Lung (tissue), 12 donors: ENCODE measurements around the gene PCDHGA7. TPM values are rescaled to one million over a fixed set of nuclear protein-coding genes. Genes with fewer than 3 reads are reported as not detected.
"Not testable (repeated sequence)": the region's sequence is repeated elsewhere in the genome, so short reads cannot be mapped to it uniquely, and the experiment has no call there.

Source experiments
- ATAC-seq: fragments of 200-7000 bp; cut with Tn5 transposase; one replicate; pipeline ENCODE4 v1.9.1; 2020; ENCODE audit warnings: moderate number of reproducible peaks; ENCODE audit not compliant: insufficient read depth, low FRiP score
- DNase-seq, 3 donors: peaks; one replicate each; pipeline ENCODE4 v3.0.0-alpha.2; 2013 to 2017
- H3K27ac ChIP-seq, 2 donors: one replicate each; pipeline ENCODE4 v1.5.1; 2013; ENCODE audit warnings: mild to moderate bottlenecking in 2 of 2, moderate library complexity in 2 of 2, control low read depth in 1 of 2, inconsistent platforms in 1 of 2, low read depth in 1 of 2, low read length in 1 of 2
- H3K27me3 ChIP-seq, 3 donors: one replicate each; pipeline ENCODE4 v1.5.1; 2013; ENCODE audit warnings: low read length in 2 of 3; ENCODE audit not compliant: control insufficient read depth in 3 of 3, insufficient read depth in 3 of 3
- H3K36me3 ChIP-seq, 4 donors: one replicate each; pipeline ENCODE4 v1.5.1; 2013; ENCODE audit warnings: low read length in 4 of 4, mild to moderate bottlenecking in 1 of 4, moderate library complexity in 1 of 4; ENCODE audit not compliant: control insufficient read depth in 4 of 4, insufficient read depth in 4 of 4
- H3K4me1 ChIP-seq, 5 donors: one replicate each; pipeline ENCODE4 v1.5.1; 2013; ENCODE audit warnings: low read length in 5 of 5, mild to moderate bottlenecking in 2 of 5, moderate library complexity in 1 of 5; ENCODE audit not compliant: control insufficient read depth in 5 of 5, insufficient read depth in 5 of 5
- H3K4me3 ChIP-seq: one replicate; pipeline ENCODE4 v1.5.1; 2013; ENCODE audit warnings: mild to moderate bottlenecking, control low read depth, moderate library complexity
- H3K9ac ChIP-seq, 2 donors: one replicate each; pipeline ENCODE4 v1.5.1; 2013; ENCODE audit warnings: low read length in 2 of 2, control low read depth in 1 of 2; ENCODE audit not compliant: insufficient read depth in 1 of 2
- H3K9me3 ChIP-seq, 4 donors: one replicate each; pipeline ENCODE4 v1.5.1; 2013; ENCODE audit warnings: low read length in 3 of 4, mild to moderate bottlenecking in 1 of 4, moderate library complexity in 1 of 4; ENCODE audit not compliant: control insufficient read depth in 4 of 4, insufficient read depth in 3 of 4
- CTCF ChIP-seq: IDR thresholded peaks from 2 replicates; pipeline ENCODE4 v1.5.1; 2012; ENCODE audit warnings: mild to moderate bottlenecking; ENCODE audit errors: control extremely low read depth, extremely low read depth
- WGBS, 2 donors: extraction: QIAGEN DNeasy Blood & Tissue Kit; methylation state at CpG; one replicate each; pipeline ENCODE4 v1.1.7; 2013; 5-methylcytosine and 5-hydroxymethylcytosine counted together
- polyA plus RNA-seq, 2 donors: library from polyadenylated mRNA; stranded (reverse); fragments of 200-250 nt; gene quantifications; one replicate each; pipeline ENCODE4 v1.2.1, GENCODE V29; 2013
- total RNA-seq, 2 donors: library from RNA; depleted of rRNA in 1 of 2; stranded (reverse); fragments of >200 nt in 1 of 2; gene quantifications; one replicate each; pipeline ENCODE4 v1.2.1, GENCODE V29; 2014 to 2021
- donor health status: control.
- donor health status: control.
- donor health status: Bipolar disorder and iron deficiency.
- donor health status: healthy.
- donor health status: DM: yes; HTN: yes; CAD: no.

Gene PCDHGA7
- total and polyA plus RNA-seq, 4 donors: 0.23 to 6.3 (median 1.6) TPM

GRCh38 chr5:141412854-141413539, 30.5 kb downstream of the PCDHGA7 start, which contains the start of gene PCDHGA10:
Gene PCDHGA10, plus strand, starts transcription at chr5:141412987. Its CDS starts 189 bp downstream, at chr5:141413176.
- H3K4me1 ChIP-seq: peaks cover 0 to 2% (median 0%) of the 10 kb centered on the region in 5 donors
- H3K9ac ChIP-seq: no peak within 1 kb of the TSS
- 14 to 16% methylated on average over 31 of the region's 31 CpGs for WGBS, 2 donors
- DNase-seq (peak; percentile 60 to 67 (median 66)), ATAC-seq (no peak)
- TF ChIP-seq CTCF: peak; percentile 14
- H3K27ac ChIP-seq: no peak within 1 kb of the TSS
- H3K9me3 ChIP-seq: peaks cover 0 to 54% (median 28%) of the 10 kb centered on the region in 4 donors
- peaks cover 0 to 33% (median 0%) of the 10 kb centered on the region in 4 donors for H3K36me3 ChIP-seq
- H3K27me3 ChIP-seq: peaks cover 0 to 7% (median 7%) of the 10 kb centered on the region in 3 donors
- no peak within 1 kb of the TSS for H3K4me3 ChIP-seq

- peaks cover 0 to 2% (median 0%) of the 10 kb centered on the region in 5 donors for H3K4me1 ChIP-seq
- H3K36me3 ChIP-seq: peaks cover 0 to 39% (median 0%) of the 10 kb centered on the region in 4 donors
- no peak for DNase-seq
- H3K9me3 ChIP-seq: peaks cover 0 to 54% (median 31%) of the 10 kb centered on the region in 4 donors
- H3K9ac ChIP-seq: no peak overlapping the region
- no peak for ATAC-seq
- no peak overlapping the region for H3K27ac ChIP-seq
- 14 to 17% methylated on average over 25 of the region's 25 CpGs for WGBS, 2 donors
- TF ChIP-seq CTCF: no peak
- no peak overlapping the region for H3K4me3 ChIP-seq
- H3K27me3 ChIP-seq: peaks cover 0 to 9% (median 7%) of the 10 kb centered on the region in 3 donors
Observed at GRCh38 chr5:141413540-141414069, 31.1 kb downstream of the PCDHGA7 start.

DNA sequence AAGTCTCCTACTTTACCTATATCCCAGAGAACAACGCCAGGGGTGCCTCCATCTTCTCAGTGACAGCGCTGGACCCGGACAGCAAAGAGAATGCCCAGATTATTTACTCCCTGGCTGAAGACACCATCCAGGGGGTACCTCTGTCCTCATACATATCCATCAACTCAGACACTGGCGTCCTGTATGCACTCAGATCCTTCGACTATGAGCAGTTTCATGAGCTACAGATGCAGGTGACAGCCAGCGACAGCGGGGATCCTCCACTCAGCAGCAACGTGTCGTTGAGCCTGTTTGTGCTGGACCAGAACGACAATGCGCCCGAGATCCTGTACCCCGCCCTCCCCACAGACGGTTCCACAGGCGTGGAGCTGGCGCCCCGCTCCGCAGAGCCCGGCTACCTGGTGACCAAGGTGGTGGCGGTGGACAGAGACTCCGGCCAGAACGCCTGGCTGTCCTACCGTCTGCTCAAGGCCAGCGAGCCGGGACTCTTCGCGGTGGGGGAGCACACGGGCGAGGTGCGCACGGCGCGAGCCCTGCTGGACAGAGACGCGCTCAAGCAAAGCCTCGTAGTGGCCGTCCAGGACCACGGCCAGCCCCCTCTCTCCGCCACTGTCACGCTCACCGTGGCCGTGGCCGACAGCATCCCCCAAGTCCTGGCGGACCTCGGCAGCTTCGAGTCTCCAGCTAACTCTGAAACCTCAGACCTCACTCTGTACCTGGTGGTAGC, 32.2 kb downstream of the PCDHGA7 start:
- H3K27ac ChIP-seq, ATAC-seq, H3K9ac ChIP-seq, H3K4me1 ChIP-seq, DNase-seq, H3K27me3 ChIP-seq, H3K4me3 ChIP-seq: not testable (repeated sequence)
- H3K36me3 ChIP-seq: peaks cover 0 to 40% (median 0%) of the 10 kb centered on the region in 4 donors
- H3K9me3 ChIP-seq: peaks cover 0 to 57% (median 31%) of the 10 kb centered on the region in 4 donors
- WGBS, 2 donors: 25 to 36% methylated on average over 19 to 46 of the region's 46 CpGs

GRCh38 chr5:141415275-141415618, 32.7 kb downstream of the PCDHGA7 start:
- not testable (repeated sequence) for H3K27me3 ChIP-seq, H3K4me1 ChIP-seq, H3K4me3 ChIP-seq, H3K9ac ChIP-seq, H3K27ac ChIP-seq, ATAC-seq, DNase-seq
- WGBS, 2 donors: 23% methylated on average over 24 of the region's 24 CpGs
- Histone ChIP-seq H3K9me3 (peaks cover 0 to 54% (median 33%) of the 10 kb centered on the region in 4 donors), H3K36me3 (peaks cover 0 to 38% (median 0%) of the 10 kb centered on the region in 4 donors)
